ENCODE data around the gene AMIGO2. TPM values are rescaled to one million over a fixed set of nuclear protein-coding genes. Genes with fewer than 3 reads are reported as not detected.

Gene AMIGO2
- total RNA-seq, 4 donors from 2014 or later = 5.8 to 17.8 (median 13.4) TPM

DNA sequence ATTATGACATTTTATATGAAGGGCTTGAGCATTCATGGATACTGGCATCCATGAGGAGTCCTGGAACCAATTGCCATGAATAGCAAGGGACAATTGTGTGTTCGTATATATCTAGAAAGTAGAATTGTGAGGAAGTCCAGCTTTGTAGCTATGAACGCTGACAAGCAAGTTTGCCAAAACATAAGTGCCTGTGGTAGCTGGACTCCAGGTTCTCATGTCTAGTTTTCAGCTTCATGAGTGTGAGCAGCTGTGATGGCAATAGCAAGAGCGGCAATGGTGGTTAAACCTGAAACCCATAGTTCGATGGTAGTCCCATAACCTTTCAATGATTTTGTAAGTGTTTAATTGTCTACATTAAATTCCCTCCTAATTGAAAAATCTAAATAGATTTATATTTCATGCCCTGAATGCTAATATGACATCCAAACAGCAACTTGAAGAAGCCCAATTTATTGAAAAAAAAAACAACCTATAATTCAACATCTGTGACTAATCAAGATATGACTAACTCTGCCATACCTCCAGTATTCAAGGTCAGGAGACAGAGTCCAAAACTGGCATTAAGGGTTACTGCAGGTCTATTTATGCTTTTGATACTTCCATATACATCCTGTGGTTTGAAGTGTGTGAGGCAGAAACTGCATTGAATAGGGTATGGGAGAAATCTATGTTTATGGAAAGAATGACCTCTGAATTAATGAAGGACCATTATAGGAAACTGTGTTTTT, 50.6 kb downstream of the AMIGO2 start:
- DNase-seq (ENCODE audit: low spot score) (no peak), ATAC-seq (ENCODE audit: low FRiP score) (no peak)
- TF ChIP-seq, protein P1, sequence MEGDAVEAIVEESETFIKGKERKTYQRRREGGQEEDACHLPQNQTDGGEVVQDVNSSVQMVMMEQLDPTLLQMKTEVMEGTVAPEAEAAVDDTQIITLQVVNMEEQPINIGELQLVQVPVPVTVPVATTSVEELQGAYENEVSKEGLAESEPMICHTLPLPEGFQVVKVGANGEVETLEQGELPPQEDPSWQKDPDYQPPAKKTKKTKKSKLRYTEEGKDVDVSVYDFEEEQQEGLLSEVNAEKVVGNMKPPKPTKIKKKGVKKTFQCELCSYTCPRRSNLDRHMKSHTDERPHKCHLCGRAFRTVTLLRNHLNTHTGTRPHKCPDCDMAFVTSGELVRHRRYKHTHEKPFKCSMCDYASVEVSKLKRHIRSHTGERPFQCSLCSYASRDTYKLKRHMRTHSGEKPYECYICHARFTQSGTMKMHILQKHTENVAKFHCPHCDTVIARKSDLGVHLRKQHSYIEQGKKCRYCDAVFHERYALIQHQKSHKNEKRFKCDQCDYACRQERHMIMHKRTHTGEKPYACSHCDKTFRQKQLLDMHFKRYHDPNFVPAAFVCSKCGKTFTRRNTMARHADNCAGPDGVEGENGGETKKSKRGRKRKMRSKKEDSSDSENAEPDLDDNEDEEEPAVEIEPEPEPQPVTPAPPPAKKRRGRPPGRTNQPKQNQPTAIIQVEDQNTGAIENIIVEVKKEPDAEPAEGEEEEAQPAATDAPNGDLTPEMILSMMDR (IDR thresholded peaks at IDR 0.05) = no peak

DNA sequence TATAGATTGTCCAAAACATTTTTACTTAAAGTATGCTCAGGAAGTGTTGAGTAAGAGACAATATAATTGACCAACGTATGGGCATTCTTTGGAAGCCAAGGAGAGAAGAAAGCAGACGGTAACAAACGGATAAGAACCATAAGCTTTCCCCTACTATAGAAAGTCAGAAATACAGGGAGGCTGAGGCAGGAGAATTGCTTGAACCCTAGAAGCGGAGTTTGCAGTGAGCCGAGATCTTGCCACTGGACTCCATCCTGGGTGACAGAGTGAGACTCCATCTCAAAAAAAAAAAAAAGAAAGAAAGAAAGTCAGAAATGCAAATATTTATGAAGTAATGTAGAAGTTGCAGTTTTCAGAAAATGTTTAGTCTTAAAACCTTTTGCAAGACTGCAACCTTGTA, 51.6 kb downstream of the AMIGO2 start:
- DNase-seq (ENCODE audit: low spot score) = no peak
- no peak for ATAC-seq (ENCODE audit: low FRiP score)
- TF ChIP-seq, protein P1 (IDR thresholded peaks at IDR 0.05) = no peak

Other genes starting within 250 kb of the AMIGO2 start
- 1 to 10 TPM; 1.9 to 5.7 (median 3.8) TPM for gene PCED1B, start 338 bp downstream of the AMIGO2 start, total RNA-seq